ENCODE data around the gene RPL4.

The RPL4 gene

GRCh38 chr15:66459818-66460615, 44.6 kb downstream of the RPL4 start:
- DNase-seq (ENCODE audit: low read depth in 2 of 2, low spot score in 1 of 2) = no peak

- no peak for DNase-seq (ENCODE audit: low read depth in 2 of 2, low spot score in 1 of 2)
These were observed 48.4 kb downstream of the RPL4 start for GRCh38 chr15:66456211-66456610.

- DNase-seq (ENCODE audit: low read depth in 2 of 2, low spot score in 1 of 2) = no peak
These were observed 50.5 kb downstream of the RPL4 start for GRCh38 chr15:66454143-66454542.

- DNase-seq (ENCODE audit: low read depth in 2 of 2, low spot score in 1 of 2) = no peak
These were observed 51.6 kb downstream of the RPL4 start for GRCh38 chr15:66452971-66453580.

- DNase-seq (ENCODE audit: low read depth in 2 of 2, low spot score in 1 of 2) = no peak
These were observed 52.2 kb downstream of the RPL4 start for GRCh38 chr15:66452420-66452819.
